Neutrophil (primary cell): ENCODE data around the gene CCDC91.

Experiments used
- H3K27ac ChIP-seq: fragments of 200-600 bp; sonication (generic); 2 replicates; pipeline ENCODE4 v1.5.1; 2016; ENCODE audit warnings: mild to moderate bottlenecking, moderate library complexity
- H3K27me3 ChIP-seq: fragments of 200-600 bp; sonication (generic); 2 replicates; pipeline ENCODE4 v1.6.0; 2016; ENCODE audit warnings: mild to moderate bottlenecking
- H3K36me3 ChIP-seq: fragments of 200-600 bp; sonication (generic); 2 replicates; pipeline ENCODE4 v1.5.1; 2017
- H3K4me1 ChIP-seq, 2 experiments: fragments of 200-600 bp in 1 of 2; sonication (generic) in 1 of 2; 1 replicate in 1 of 2; 2 replicates in 1 of 2; pipeline versions ENCODE4 v1.5.1 to v1.6.1; 2013 to 2016; ENCODE audit warnings: low read depth in 1 of 2, low read length in 1 of 2, mild to moderate bottlenecking in 1 of 2, moderate library complexity in 1 of 2; ENCODE audit not compliant: control insufficient read depth in 1 of 2, insufficient read depth in 1 of 2
- H3K4me3 ChIP-seq, 2 experiments: fragments of 200-600 bp in 1 of 2; sonication (generic) in 1 of 2; 1 replicate in 1 of 2; 2 replicates in 1 of 2; pipeline ENCODE4 v1.5.1; 2013 to 2016; ENCODE audit warnings: low read depth in 1 of 2, low read length in 1 of 2, mild to moderate bottlenecking in 1 of 2, moderate library complexity in 1 of 2
- H3K9me3 ChIP-seq: fragments of 200-600 bp; sonication (generic); 2 replicates; pipeline ENCODE4 v1.5.1; 2016
- TF ChIP-seq, protein P1 (sequence below): fragments of 200-600 bp; sonication (generic); IDR thresholded peaks from 2 replicates; pipeline ENCODE4 v1.5.1; 2016; ENCODE audit warnings: antibody characterized with exemption

CCDC91 gene

DNA sequence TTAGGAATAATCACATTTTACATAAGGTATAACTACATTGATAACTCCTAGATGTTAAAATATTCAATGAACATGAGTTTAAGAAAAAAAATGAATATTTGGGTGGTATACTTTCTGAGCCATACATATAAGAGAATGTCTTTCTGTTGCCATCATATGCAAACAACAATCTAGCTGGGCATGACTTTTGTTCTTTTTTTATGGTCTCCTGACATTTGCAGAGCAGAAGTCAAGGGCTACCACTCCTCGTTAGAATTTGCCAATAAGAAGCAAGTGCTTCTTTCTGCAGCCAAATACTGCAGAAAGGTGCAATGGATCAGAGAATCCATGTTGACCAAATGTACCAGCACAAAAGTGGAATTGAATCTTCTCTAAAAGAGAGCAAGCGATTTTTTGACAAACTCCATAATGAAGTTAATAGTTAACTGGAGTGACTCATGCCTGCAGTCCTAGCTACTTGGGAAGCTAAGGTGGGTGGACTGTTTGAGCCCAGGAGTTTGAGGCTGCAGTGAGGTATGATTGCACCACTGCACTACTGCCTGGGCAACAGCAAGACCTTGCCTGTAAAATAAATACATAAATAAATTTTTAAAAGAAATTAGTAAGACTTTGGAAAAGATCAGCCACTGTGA lies 25.5 kb upstream of the CCDC91 start:
- Histone ChIP-seq H3K4me3 (no peak overlapping the region), H3K4me1 (no peaks in the 10 kb centered on the region), H3K36me3 (no peaks in the 10 kb centered on the region), H3K9me3 (no peaks in the 10 kb centered on the region), H3K27ac (no peak overlapping the region), H3K27me3 (no peaks in the 10 kb centered on the region)
- TF ChIP-seq, protein P1, sequence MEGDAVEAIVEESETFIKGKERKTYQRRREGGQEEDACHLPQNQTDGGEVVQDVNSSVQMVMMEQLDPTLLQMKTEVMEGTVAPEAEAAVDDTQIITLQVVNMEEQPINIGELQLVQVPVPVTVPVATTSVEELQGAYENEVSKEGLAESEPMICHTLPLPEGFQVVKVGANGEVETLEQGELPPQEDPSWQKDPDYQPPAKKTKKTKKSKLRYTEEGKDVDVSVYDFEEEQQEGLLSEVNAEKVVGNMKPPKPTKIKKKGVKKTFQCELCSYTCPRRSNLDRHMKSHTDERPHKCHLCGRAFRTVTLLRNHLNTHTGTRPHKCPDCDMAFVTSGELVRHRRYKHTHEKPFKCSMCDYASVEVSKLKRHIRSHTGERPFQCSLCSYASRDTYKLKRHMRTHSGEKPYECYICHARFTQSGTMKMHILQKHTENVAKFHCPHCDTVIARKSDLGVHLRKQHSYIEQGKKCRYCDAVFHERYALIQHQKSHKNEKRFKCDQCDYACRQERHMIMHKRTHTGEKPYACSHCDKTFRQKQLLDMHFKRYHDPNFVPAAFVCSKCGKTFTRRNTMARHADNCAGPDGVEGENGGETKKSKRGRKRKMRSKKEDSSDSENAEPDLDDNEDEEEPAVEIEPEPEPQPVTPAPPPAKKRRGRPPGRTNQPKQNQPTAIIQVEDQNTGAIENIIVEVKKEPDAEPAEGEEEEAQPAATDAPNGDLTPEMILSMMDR, result no peak

DNA sequence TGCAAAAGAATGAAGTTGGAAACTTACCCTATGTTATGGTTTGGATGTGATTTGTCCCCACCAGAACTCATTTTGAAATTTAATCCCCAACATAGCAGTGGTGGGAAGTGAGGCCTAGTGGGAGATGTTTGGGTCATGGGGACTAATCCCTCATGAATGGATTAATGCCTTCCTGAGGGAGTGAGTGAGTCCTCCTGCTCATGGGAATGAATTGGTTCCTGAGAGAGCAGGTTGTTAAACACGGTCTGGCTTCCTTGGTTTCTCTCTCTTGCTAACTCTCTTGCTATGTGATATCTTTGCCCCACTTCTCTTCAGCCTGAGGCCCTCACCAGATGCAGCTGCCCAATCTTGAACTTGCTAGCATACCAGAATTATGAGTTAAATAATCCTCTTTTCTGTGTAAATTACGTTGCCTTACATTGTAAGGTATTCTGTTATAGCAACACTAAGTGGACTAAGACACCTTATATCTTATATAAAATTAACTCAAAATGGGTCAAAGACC lies 22.2 kb upstream of the CCDC91 start:
- no peak overlapping the region for H3K4me3 ChIP-seq
- H3K27me3 ChIP-seq, result no peaks in the 10 kb centered on the region
- no peaks in the 10 kb centered on the region for H3K36me3 ChIP-seq
- H3K9me3 ChIP-seq, result no peaks in the 10 kb centered on the region
- TF ChIP-seq, protein P1, result no peak
- no peak overlapping the region for H3K27ac ChIP-seq
- H3K4me1 ChIP-seq, result no peaks in the 10 kb centered on the region

DNA sequence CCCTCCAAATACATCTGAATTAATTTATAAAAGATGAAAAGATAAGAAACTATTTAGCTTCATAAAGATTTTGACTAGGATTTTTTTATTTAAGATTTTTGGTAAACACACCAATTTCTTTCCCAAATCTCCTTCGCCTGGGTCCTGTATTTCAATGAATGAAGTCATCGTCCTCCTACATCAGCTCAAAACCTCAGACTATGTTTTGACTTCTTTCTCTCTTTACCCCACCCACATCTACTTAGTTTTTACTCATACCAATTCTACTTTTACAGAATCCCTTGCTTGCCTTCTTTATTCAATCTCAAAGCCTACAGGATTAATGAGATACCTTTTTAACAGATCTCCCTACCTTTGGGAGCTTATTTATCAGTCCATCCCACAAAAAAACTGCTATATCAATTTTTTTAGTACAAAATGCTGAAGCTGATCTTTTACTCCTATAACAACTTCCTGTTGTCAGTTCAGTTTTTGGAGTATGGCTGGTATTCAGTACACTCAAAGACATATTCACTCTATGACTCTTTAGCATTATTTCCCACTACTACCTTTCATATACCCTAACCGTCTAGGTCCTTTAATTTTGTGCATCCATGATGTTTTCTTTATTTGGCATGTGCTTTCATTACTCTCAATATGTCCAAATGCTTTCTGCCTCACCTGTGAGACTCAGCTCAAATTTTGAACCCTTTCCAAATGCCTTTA lies 18.7 kb upstream of the CCDC91 start:
- Histone ChIP-seq H3K4me1 (no peaks in the 10 kb centered on the region), H3K9me3 (no peaks in the 10 kb centered on the region), H3K27ac (no peak overlapping the region), H3K27me3 (no peaks in the 10 kb centered on the region), H3K4me3 (no peak overlapping the region), H3K36me3 (no peaks in the 10 kb centered on the region)
- TF ChIP-seq, protein P1, result no peak

DNA sequence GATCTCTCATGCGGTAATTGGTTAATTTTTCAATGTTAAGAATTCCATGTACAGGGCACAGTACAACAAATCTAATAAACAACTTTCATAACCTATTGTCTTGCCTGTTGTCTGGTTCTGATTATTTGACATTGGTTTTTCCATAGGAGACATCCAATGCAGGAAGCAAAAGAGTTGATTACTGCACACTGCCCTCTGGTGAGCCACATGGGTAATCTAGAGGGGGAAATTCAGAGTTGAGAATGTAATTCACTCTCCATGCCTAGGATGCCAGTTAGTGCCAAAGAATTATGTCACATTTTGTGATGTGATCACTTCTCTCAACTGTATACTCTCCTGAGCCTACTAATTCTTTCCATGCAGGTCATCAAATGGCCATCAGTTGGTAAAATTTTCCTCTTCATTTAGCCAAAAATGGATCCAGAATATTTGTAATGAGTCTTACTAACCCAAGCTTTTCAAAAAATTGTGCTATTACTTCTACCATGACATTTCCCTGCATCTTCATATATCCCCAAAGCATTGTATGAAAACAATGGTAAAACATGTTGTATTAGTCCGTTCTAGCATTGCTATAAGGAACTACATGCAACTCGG lies 17.7 kb upstream of the CCDC91 start:
- Histone ChIP-seq H3K36me3 (no peaks in the 10 kb centered on the region), H3K27ac (no peak overlapping the region), H3K4me3 (no peak overlapping the region), H3K4me1 (no peaks in the 10 kb centered on the region), H3K9me3 (no peaks in the 10 kb centered on the region), H3K27me3 (no peaks in the 10 kb centered on the region)
- TF ChIP-seq, protein P1, result no peak

DNA sequence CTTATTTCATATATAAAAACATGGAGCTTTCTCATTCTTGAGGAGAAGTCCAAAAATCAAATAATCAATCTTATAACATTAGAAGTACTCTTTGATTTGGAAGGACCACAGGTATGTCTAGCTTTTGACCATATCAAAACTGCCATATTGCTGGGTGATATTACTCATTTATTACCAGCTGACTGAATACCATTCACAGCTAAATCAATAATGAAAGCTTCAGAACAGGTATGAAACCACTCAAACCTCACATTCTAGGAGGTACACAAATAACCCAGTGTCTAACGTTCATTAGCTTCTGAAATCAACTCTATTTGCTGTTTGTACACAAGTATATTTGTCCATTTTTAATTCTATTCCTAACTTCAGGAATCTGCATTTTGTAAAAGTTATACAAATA lies 16.8 kb upstream of the CCDC91 start:
- Histone ChIP-seq H3K27me3 (no peaks in the 10 kb centered on the region), H3K36me3 (no peaks in the 10 kb centered on the region), H3K27ac (no peak overlapping the region), H3K4me3 (no peak overlapping the region), H3K9me3 (no peaks in the 10 kb centered on the region), H3K4me1 (no peaks in the 10 kb centered on the region)
- TF ChIP-seq, protein P1, result no peak
